ENCODE results near the gene SDHAF1. TPM values are rescaled to one million over a fixed set of nuclear protein-coding genes. Genes with fewer than 3 reads are reported as not detected.
"Not testable (repeated sequence)": the region's sequence is repeated elsewhere in the genome, so short reads cannot be mapped to it uniquely, and the experiment has no call there.

Gene SDHAF1
- 20.8 TPM for total RNA-seq

- DNase-seq: peak; percentile 97
Measured at GRCh38 chr19:35995048-35995993, at the start of gene SDHAF1. TSS of gene SDHAF1 (plus strand) at chr19:35995188. CDS start at chr19:35995275, 87 bp downstream.

- DNase-seq: no peak
Measured at GRCh38 chr19:35946203-35946602, 48.8 kb upstream of the SDHAF1 start.

- no peak for DNase-seq
Measured at GRCh38 chr19:35949131-35949530, 45.9 kb upstream of the SDHAF1 start.

GRCh38 chr19:35955881-35956634, 38.9 kb upstream of the SDHAF1 start:
- DNase-seq: no peak

- not testable (repeated sequence) for DNase-seq
Measured at GRCh38 chr19:35957411-35957810, 37.6 kb upstream of the SDHAF1 start.

GRCh38 chr19:35958660-35959039, 36.3 kb upstream of the SDHAF1 start:
- no peak for DNase-seq

- no peak for DNase-seq
Measured at GRCh38 chr19:35959040-35959967, 35.7 kb upstream of the SDHAF1 start.

- no peak for DNase-seq
Measured at GRCh38 chr19:35959968-35960320, 35.0 kb upstream of the SDHAF1 start.

- DNase-seq: no peak
Measured at GRCh38 chr19:35960432-35960972, 34.5 kb upstream of the SDHAF1 start.

- peak; percentile 78 for DNase-seq
Measured at GRCh38 chr19:35963514-35963913, 31.5 kb upstream of the SDHAF1 start.

- no peak for DNase-seq
Measured at GRCh38 chr19:35966771-35967170, 28.2 kb upstream of the SDHAF1 start.

GRCh38 chr19:35973487-35973886, 21.5 kb upstream of the SDHAF1 start:
- peak; percentile 16 for DNase-seq

GRCh38 chr19:35975608-35976214, 19.3 kb upstream of the SDHAF1 start:
- DNase-seq: peak; percentile 47

GRCh38 chr19:35977446-35978222, 17.4 kb upstream of the SDHAF1 start:
- DNase-seq: no peak

GRCh38 chr19:35978271-35978670, 16.7 kb upstream of the SDHAF1 start:
- DNase-seq: no peak

- no peak for DNase-seq
Measured at GRCh38 chr19:35978832-35979365, 16.1 kb upstream of the SDHAF1 start.

GRCh38 chr19:35980997-35981396, 14.0 kb upstream of the SDHAF1 start:
- DNase-seq: not testable (repeated sequence)

GRCh38 chr19:35983177-35983576, 11.8 kb upstream of the SDHAF1 start:
- no peak for DNase-seq

- DNase-seq: no peak
Measured at GRCh38 chr19:35986111-35986510, 8.9 kb upstream of the SDHAF1 start.
